IPS-18c (cell line): ENCODE results near the gene CALN1.
"Not testable (repeated sequence)": the region's sequence is repeated elsewhere in the genome, so short reads cannot be mapped to it uniquely, and the experiment has no call there.

ENCODE experiments used
- H3K4me3 ChIP-seq: 2 replicates; pipeline ENCODE4 v1.7.0; 2013; ENCODE audit warnings: low read depth, mild to moderate bottlenecking, low read length, moderate library complexity; ENCODE audit not compliant: insufficient read depth
- H3K9me3 ChIP-seq: one replicate; pipeline ENCODE4 v1.6.1; 2013; ENCODE audit warnings: mild to moderate bottlenecking, low read length, moderate library complexity; ENCODE audit not compliant: control insufficient read depth, insufficient read depth

Gene CALN1

DNA sequence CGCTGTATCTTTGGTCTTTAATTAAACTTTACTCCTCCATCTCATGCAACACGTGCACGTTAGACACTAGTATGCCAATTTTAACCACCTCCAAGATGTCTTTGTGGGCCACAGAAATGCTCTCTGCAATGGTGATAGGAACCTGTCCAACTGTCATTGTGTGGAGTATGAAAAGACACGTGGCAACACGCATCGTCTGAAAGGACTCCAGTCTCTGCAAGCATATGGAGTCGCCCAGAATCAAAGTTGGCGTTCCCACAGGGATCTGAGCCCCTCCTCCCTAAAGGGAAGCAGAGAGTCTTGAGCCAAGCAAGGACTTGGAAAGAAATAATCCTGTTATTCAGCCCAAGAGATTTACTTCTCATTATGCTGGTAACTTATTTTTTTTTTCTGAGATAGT, 301.1 kb downstream of the CALN1 start:
- Histone ChIP-seq H3K4me3 (no peak overlapping the region), H3K9me3 (no peaks in the 10 kb centered on the region)

DNA sequence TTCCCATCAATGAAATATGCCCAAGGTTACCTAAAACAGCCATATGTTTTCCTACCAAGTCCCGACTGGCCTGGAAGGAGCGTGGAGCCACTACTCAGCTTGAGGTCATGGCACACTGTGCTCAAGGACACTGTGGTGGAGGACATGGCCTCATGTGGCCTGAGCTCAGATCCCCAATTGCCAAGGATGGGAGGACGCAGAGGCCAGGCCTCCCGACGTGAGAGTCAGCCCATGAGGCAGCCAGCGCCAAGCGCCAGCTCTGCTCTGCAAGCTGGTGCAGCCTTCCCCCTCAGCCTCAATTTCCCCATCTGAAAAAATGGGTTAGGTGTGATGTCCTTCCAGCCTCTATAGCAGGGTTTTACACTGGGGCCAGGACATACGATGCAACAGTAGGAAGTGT, 302.6 kb downstream of the CALN1 start:
- no peak overlapping the region for H3K4me3 ChIP-seq
- no peaks in the 10 kb centered on the region for H3K9me3 ChIP-seq

DNA sequence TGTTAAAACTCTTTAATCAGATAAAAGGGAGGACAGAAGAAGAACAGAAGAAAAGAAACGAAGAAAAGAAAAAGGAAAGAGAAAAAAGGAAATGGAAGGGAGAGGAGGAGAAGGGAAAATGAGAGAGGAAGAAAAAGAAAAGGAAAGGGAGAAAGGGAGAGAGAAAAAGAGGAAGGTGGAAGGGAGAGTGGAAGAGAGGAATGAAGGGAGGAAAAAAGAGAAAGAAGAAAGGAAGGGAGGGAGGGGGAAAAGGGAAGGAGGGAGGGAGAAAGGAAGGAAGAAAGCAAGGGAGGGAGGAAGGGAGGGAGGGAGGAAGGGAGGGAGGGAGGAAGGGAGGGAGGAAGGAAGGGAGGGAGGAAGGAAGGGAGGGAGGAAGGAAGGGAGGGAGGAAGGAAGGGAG, 305.7 kb downstream of the CALN1 start:
- Histone ChIP-seq H3K4me3 (no peak overlapping the region), H3K9me3 (no peaks in the 10 kb centered on the region)

DNA sequence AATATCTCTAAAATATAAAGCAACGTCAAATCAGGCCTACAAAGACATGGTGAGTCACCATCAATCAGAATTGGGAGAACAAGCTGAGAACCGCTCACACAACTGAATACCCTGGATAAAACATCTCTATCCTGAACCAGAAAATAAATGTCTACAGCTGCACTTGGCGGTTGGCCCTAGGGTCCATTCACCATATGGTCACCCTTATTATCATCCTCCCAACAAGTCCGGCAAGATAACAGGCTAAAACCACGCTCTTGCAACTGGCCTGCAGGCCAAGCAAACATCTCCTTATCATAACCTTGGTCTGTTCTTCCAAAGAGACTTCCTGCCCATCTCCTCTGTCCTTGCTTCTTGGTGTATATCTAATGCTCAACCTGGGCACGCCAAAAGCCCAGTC, 310.7 kb downstream of the CALN1 start:
- no peaks in the 10 kb centered on the region for H3K9me3 ChIP-seq
- H3K4me3 ChIP-seq = no peak overlapping the region

DNA sequence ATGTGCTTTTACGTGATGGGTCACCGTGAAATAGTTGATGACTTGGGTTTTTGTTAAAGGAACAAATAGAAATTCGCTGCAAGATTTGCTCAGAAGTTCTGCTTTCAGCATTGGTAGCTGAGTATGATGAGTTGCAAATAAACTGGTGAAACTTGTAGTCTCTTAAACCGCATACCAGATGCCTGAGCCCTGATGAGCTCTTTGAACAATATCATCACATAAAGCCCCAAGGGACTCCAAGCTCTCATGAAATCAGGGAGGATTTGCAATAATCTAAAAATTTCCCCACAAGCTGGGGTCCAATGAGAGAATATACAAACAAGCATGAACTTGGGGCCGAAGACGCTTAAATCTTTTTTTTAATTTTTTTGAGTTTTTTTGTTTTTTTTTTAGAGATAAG, 312.4 kb downstream of the CALN1 start:
- Histone ChIP-seq H3K9me3 (no peaks in the 10 kb centered on the region), H3K4me3 (no peak overlapping the region)

DNA sequence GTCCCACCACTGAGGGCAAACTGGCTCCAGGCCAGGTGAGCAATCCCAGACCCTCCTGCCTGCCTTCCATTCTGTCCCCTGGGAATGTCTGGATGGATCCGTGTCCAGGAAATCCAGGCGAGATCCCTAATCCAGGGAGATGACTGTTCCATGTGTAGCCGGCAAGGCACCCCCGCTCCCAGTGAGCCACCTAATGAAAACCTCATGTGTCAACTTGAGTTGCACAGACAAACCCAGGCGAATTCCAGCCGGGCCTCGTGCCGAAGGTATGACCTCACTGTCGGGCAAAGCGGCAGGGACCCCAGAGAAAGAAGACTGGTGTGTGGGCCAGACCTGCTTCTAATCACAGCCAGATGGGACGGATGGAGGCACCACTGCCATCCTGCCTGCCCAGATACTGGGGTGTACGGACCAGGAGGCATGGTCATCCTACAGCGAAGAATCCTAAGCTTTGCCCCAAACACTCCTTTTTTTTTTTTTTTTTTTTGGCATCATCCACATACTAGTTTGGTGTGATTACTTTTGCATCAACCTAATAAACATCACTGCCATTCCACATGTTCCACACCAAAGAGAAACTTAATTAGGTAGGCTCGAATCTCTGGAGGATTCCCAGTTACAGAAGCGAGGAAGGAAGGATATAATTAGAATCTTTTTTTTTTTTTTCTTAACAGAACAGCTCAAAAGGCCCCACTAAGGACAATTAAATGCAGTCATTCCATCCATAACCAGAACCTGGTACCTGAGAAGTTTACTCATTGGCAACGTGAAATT, 313.1 kb downstream of the CALN1 start:
- no peaks in the 10 kb centered on the region for H3K9me3 ChIP-seq
- no peak overlapping the region for H3K4me3 ChIP-seq

DNA sequence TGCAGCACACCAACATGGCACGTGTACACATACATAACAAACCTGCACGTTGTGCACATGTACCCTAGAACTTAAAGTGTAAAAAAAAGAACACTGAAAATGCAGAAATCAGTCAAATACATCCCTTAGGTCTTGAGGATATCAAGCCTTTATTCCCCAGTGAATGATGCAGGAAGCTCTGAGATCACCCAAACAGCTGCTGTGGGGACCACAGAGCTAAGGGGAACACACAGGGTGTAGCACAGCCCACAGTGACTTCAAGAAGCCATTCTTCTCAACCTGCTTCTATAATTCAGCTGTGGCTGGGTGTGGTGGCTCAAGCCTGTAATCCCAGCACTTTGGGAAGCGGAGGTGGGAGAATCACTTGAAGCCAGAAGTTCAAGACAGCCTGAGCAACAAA, 314.9 kb downstream of the CALN1 start:
- H3K4me3 ChIP-seq = no peak overlapping the region
- no peaks in the 10 kb centered on the region for H3K9me3 ChIP-seq

DNA sequence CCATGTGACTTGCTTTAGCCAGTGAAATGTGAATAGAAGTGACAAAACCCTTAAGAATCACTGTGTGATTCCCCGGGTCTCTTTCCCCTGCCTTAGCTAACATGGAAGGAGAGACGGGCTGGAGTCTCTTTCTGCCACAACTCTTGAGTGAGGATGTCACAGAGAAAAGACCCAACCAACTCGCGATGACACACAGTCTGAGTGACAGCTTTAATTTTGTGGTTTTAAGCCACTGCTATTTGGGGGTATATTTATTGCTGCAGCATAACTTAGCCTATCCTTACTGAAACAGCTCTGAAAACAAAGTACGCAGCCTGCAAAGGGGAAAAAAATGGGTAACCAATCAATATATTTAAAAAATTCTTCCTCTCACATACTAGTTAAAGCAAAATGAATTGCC, 319.4 kb downstream of the CALN1 start:
- Histone ChIP-seq H3K9me3 (no peaks in the 10 kb centered on the region), H3K4me3 (no peak overlapping the region)

DNA sequence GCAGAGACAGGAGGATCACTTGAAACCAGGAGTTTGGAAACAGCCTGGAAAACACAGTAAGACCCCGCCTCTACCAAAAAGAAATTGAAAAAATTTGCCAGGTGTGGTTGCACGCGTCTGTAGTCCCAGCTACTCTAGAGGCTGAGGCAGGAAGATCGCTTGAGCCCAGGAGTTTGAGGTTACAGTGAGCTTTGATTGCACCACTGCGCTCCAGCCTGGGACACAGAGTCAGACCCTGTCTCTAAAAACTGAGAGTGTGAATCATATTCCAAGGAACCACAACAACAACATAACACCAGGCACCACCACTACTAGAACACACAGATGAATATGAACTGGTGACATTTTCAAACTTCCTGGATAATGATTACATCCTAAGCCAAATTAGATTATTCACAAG, 324.2 kb downstream of the CALN1 start:
- Histone ChIP-seq H3K4me3 (no peak overlapping the region), H3K9me3 (no peaks in the 10 kb centered on the region)

DNA sequence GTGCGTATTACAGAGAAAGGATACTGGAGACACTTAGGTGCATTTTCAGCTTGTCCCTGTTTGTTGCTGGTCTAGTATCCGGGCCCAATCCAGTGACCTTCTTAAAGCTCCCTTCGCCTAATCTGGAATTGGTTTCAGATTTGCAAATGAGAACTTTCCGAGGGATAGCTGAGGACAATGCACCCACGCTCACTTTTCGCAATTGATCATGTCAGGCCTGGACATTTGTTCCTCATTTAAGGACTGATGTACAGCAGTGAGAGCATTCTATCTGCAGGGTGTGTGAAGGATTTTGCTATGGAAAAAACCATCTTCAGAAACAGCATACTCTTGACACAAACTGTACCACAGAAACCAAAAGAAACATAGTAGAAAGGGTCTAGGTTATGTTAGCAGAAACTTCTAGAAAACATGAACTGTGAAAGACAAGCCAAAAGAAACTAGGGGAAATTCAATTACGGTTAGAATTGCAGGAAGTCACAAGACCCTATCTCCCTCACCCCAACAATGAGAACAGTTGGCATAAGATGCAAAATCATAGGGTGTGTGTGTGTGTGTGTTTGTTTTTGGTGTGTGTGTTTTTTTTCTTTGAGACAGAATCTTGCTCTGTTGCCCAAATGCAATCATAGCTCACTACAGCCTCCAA, 331.1 kb downstream of the CALN1 start:
- no peak overlapping the region for H3K4me3 ChIP-seq
- no peaks in the 10 kb centered on the region for H3K9me3 ChIP-seq

DNA sequence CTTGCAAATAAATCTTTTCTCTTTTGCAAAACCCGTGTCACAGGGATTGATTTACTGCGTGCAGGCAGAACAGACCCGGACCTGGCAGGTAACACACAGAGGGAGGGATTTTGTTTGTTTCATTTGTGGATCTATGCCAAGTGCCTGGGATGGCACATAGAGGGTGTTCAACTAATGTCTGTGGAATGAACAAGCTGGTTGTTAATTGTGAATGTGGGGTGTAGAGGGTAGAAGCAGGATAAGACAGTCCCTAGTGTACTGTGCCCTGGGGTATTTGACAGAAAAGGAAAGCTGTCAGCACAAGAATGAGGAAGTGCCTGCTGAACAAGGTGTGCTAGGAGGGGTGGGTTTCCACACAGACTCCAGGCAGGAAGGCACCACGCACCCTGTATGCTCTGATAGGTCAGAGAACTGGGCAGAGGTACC, 331.8 kb downstream of the CALN1 start:
- Histone ChIP-seq H3K9me3 (no peaks in the 10 kb centered on the region), H3K4me3 (no peak overlapping the region)

DNA sequence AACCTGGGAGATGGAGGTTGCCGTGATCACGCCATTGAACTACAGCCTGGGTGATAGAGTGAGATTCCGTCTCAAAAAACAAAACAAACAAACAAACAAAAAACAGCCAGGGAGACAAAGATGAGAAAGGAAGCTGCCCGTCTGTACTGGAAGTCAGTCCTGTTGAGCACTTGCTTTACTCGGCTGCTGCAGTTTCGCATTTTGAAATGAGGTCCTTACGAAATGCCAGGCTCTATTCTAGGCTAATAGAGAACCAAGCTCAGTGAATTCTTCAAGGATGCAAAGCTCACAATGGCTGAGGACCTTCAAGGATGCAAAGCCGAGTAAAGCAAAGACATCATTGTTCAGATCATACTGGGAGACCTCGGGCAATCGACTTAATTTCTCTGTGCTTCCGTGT, 333.3 kb downstream of the CALN1 start:
- no peak overlapping the region for H3K4me3 ChIP-seq
- H3K9me3 ChIP-seq = no peaks in the 10 kb centered on the region

DNA sequence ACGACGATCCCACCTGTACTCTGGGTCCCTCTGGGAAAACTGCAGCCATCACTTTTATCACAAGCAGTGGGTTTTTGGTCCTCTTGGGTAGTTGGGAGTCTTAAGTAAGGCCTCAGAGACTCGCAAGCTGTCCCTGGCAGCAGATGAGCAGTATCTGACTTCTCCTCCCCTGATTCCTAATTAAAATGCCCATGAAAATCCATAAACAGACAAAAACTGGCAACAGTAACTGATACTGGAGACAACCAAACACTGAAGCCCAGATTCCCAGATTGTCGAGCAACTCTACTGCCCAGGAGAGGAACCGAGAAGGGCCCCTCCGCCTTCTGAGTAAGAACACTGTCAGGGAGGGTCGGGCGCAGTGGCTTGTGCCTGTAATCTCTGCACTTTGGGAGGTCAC, 333.8 kb downstream of the CALN1 start:
- no peaks in the 10 kb centered on the region for H3K9me3 ChIP-seq
- H3K4me3 ChIP-seq = no peak overlapping the region

DNA sequence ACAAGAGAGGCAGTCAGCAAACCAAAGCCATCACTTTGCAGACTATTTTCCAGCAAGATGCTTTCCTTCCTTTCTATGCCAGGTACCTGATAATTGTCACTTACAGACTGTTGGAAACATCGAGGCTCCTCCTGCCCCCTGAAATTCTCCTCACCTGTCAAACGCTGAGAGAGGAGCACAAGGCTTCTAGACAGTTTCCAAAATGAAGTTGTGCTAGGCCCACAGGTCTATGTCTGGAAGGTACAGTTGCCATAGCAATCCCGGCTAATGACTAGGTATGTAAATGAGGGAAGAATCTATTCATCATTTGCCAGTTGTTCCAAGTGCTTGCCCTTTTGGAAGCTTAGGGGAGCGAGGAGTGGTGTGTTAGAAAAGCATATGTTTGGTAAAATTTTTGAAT, 334.4 kb downstream of the CALN1 start:
- H3K4me3 ChIP-seq = no peak overlapping the region
- no peaks in the 10 kb centered on the region for H3K9me3 ChIP-seq

DNA sequence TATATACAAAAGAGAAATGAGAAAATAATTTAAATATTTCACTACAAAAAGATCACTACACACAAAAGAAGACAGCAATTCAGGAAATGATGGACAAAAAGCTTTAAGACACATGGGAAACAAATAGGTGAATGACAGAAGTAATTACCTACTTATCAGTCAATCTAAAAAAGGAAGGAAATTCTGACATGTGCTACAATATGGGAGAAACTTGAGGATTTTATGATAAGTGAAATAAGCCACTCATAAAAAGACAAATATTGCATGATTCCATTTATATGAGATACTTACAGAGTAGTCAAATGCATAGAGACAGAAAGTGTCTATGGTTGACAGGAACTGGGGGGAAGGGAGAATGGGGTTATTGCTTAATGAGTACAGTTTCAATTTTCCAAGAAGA, 339.2 kb downstream of the CALN1 start:
- Histone ChIP-seq H3K9me3 (no peaks in the 10 kb centered on the region), H3K4me3 (no peak overlapping the region)

DNA sequence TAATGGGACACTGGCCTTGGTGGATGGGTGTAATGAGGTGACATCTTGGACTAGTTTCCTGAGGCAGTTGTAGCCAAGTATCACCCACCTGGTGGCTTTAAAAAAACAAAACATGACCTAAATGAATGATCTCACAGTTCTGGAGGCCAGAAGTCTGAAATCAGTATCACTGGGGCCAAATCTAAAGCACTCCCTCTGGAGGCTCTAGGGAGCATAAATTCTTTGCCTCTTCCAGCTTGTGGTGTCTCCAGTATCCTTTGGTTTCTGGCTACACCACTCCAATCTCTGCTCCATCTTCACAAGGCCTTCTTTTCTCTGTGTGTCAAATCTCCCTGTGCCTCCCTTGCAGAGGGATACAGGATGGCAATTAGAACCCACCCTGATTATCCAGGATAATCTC, 342.9 kb downstream of the CALN1 start:
- Histone ChIP-seq H3K9me3 (no peaks in the 10 kb centered on the region), H3K4me3 (no peak overlapping the region)

DNA sequence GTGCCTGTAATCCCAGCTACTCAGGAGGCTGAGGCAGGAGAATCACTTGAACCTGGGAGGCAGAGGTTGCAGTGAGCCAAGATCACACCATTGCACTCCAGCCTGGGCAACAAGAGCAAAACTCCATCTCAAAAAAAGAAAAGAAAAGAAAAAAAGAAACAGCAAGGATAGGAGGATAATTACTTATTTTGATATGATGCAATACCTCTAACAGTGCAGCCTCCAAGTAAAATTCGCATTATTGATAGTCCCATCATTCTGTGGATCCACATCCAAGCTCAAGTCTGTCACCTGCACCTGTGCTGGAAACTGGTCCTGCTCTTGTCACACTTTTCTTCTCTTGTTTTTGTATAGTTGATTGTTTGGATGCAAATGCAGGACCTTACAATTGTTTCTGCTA, 346.4 kb downstream of the CALN1 start:
- H3K9me3 ChIP-seq, H3K4me3 ChIP-seq: not testable (repeated sequence)

DNA sequence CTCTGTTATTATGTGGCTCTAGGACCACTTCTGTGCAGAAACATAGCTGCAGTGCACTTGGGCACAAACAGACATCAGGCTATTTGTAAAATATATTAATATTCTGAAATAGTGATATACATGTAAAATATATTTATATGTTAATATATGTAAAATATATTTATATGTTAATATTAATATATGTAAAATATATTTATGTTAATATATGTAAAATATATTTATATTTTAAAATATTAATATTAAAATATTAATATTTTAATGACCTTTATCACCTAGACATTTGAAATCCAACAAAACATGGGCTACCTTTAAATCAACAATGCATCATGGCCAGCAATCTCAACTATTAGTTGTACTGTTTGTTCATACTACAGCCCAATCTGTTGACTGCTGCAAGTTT, 347.2 kb downstream of the CALN1 start:
- H3K4me3 ChIP-seq = no peak overlapping the region
- no peaks in the 10 kb centered on the region for H3K9me3 ChIP-seq

DNA sequence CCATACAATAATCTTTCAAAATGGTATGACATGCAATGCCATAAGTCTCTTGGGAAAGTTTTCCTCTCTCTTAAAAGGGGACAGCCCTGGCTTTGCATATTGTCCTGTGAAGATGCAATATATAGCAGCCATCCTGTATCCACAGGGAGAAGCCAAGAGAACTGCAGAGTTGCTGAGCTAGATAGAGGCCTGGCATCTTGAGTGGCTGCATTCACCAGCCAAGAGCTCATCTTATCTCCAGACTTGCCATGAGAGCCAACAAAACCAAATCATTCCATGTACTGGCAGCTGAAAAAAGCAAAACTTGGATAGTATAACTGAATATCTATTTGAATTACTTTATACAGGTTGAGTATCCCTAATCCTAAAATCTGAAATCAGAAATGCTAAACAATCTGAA, 348.8 kb downstream of the CALN1 start:
- no peak overlapping the region for H3K4me3 ChIP-seq
- no peaks in the 10 kb centered on the region for H3K9me3 ChIP-seq
